GM18511 (cell line): ENCODE data around the gene PPA1.
"Not testable (repeated sequence)": the region's sequence is repeated elsewhere in the genome, so short reads cannot be mapped to it uniquely, and the experiment has no call there.

Experiments
- ATAC-seq: cut with Tn5 transposase; IDR thresholded peaks from one replicate; pipeline ENCODE4 v1.9.1; 2021; ENCODE audit warnings: mild to moderate bottlenecking, moderate library complexity; ENCODE audit not compliant: unreplicated experiment

Gene PPA1

GRCh38 chr10:70255329-70256299 lies 22.4 kb upstream of the PPA1 start:
- ATAC-seq, result no peak

DNA sequence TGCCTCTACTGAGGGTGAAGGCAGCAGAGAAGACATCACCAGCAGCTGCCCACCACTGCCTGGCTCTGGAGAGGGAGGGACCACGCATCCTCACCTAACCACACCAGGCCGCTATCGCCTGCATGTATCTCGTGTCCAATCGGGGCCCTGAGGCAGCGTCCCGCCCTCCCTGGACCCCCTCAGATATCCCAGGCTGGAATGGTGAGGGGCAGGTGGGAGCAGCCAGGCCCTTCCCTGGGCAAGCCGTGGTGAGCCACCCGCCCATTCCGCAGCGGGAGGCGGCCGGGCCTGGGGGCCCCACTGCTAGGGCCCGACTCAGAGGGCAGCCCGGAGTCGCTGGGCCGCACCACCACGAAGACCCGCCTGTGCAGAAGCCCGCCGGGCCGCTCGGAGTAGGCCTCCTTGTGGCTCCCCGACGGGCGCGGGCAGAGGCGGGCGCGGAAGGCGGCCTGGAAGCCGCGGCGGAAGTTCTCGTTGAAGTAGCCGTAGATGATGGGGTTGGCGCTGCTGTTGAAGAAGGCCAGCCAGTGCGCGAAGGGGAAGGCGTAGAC lies 21.6 kb upstream of the PPA1 start:
- no peak for ATAC-seq

DNA sequence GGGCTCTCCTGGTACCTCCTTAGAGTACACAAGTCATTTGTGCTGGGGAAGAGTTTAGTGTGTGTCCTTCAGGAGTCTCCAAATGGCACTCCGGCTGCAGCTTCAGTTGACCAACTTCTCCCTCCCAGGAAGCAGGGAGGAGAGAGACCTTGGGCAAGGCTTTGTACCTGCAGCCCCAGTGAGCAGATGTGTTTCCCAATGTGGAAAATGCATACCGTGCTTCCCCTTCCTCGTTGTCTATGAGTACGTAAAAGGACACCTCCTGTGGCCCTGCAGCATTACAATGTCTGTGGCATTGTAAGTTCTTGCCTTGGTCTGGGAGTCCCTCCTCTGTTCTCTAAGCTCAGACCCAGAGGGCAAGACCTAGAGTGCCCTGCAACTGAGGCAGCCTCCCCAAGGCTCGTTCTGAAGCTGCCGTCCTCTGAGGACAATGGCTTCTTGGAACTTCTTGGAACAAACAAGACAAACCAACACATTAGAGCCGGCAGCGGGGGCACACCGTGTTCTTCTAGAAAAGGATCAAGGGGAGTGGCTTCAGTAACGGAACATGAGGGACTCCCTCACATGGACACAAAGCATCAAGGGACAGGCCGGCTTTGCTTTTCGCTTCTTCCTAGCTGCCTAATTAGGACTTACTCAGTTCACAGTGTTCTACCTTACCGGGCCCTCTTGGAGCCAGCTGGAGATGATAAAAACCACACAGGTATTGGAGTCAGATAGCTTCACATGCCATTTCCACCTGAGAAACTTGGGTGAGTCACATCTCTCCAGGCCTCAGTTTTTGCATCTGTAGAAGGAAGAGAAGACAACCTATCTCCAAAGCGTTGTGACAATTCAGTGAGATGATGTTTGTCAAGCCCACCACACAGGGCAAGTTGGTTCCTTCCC lies 20.9 kb upstream of the PPA1 start:
- no peak for ATAC-seq

GRCh38 chr10:70250961-70251680 lies 17.9 kb upstream of the PPA1 start:
- no peak for ATAC-seq

DNA sequence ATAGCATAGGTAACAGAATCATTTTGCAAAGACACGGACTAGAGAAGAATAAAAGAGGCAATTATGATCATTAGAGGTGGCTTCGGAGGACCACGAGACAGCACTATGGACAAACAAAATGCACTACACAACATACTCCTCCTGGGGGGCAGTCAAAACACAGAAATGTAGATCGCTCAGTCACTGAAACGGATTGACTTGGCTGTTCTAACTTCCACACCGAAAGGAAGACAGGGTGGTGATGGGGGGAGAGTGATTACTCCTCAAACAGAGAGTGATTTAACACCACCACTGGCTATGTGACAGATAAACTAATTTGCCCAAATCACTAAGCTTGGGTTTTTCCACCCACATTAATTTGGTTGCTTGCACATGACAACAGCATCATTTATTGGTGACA lies 14.1 kb upstream of the PPA1 start:
- no peak for ATAC-seq

GRCh38 chr10:70241081-70241480 lies 7.9 kb upstream of the PPA1 start:
- ATAC-seq, result no peak

GRCh38 chr10:70239986-70240385 lies 6.8 kb upstream of the PPA1 start:
- not testable (repeated sequence) for ATAC-seq

GRCh38 chr10:70239077-70239976 lies 6.1 kb upstream of the PPA1 start:
- not testable (repeated sequence) for ATAC-seq

DNA sequence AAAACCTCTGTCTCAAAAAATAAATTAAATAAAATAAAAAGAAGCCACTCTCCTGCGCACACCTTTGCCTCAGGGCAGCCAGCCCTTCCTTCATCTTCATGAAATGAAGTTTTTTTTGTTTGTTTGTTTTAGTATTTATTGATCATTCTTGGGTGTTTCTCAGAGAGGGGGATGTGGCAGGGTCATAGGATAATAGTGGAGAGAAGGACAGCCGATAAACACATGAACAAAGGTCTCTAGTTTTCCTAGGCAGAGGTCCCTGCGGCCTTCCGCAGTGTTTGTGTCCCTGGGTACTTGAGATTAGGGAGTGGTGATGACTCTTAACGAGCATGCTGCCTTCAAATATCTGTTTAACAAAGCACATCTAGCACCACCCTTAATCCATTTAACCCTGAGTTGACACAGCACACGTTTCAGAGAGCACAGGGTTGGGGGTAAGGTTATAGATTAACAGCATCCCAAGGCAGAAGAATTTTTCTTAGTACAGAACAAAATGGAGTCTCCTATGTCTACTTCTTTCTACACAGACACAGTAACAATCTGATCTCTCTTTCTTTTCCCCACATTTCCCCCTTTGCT lies 4.8 kb upstream of the PPA1 start:
- ATAC-seq, result not testable (repeated sequence)

- ATAC-seq, result no peak
Measured at GRCh38 chr10:70234668-70235447, 1.6 kb upstream of the PPA1 start.

GRCh38 chr10:70233939-70234300 lies 691 bp upstream of the PPA1 start:
- ATAC-seq, result no peak

GRCh38 chr10:70232859-70233108 lies 445 bp downstream of the PPA1 start:
- no peak for ATAC-seq

DNA sequence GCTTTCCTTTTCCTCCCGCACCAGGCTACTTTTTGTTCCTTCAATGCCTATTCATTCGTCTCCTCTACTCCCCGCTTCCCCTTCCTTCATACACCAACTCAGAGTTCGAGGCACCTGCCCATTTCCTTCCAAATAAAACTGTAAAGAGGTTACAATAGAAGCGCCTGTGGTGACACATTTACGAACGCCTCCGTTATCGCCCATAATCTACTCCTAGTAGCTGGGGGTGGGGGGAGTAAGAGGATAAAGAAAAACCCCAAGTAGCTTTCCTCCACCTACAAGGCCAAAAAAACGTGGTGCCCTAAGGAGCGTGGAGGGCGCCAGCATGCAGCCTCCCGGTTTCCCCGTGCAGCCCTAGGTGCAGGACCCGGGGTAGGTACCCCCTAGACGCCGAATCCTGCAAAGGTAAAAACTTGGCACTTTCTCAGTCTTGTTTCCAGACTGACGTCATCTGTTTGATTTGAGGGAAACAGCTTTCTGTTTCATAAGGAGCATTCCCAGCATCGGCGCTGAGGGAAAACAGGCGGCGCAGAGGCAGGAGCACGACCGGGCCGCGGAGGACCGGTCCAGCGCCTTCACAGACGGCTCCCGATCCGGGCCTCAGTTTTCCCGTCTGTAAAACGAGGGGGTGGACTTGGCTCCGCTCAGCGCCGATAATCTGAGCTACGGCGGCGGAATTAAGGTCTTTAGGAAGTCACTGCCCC lies 922 bp downstream of the PPA1 start:
- no peak for ATAC-seq

- ATAC-seq, result no peak
Measured at GRCh38 chr10:70228491-70228890, 4.7 kb downstream of the PPA1 start.

- no peak for ATAC-seq
Measured at GRCh38 chr10:70227548-70228320, 5.5 kb downstream of the PPA1 start.

- no peak for ATAC-seq
Measured at GRCh38 chr10:70223728-70224127, 9.5 kb downstream of the PPA1 start.

DNA sequence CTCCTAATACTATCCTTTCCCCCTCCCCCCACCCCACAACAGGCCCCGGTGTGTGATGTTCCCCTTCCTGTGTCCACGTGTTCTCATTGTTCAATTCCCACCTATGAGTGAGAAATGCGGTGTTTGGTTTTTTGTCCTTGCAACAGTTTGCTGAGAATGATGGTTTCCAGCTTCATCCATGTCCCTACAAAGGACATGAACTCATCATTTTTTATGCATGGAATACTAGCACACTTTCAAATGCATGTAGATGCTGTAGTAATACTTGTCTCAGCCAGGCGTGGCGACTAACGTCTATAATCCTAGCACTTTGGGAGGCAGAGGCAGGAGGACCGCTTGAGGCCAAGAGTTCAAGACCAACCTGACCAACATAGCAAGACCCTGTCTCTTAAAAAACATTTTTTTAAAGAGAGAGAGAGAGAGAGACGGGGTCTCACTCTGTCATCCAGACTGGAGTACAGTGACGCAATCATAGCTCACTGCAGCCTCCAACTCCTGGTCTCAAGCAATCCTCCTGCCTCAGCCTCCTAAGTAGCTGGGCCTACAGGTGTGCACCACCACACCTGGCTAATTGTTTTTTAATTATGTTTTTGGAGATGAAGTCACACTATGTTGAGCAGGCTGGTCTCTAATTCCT lies 10.3 kb downstream of the PPA1 start:
- not testable (repeated sequence) for ATAC-seq
